IPS DF 6.9 (cell line): Measurements from ENCODE around the gene PRR16.
A peak's percentile ranks its signal among the peaks of the same experiment; 100 is the strongest.
"Not testable (repeated sequence)": the region's sequence is repeated elsewhere in the genome, so short reads cannot be mapped to it uniquely, and the experiment has no call there.

ENCODE experiments used
- DNase-seq: peaks from one replicate; pipeline ENCODE4 v3.0.0-alpha.2; 2013; ENCODE audit warnings: low read depth, low spot score
- H3K27ac ChIP-seq: one replicate; pipeline ENCODE4 v1.5.1; 2013; ENCODE audit warnings: low read length, control low read depth
- H3K27me3 ChIP-seq: 2 replicates; pipeline ENCODE4 v1.6.1; 2013; ENCODE audit warnings: mild to moderate bottlenecking, low read length; ENCODE audit not compliant: control insufficient read depth, insufficient read depth
- H3K36me3 ChIP-seq: 2 replicates; pipeline ENCODE4 v1.6.1; 2013; ENCODE audit warnings: low read length; ENCODE audit not compliant: control insufficient read depth, insufficient read depth
- H3K4me1 ChIP-seq: 2 replicates; pipeline ENCODE4 v1.6.1; 2013; ENCODE audit warnings: low read length; ENCODE audit not compliant: control insufficient read depth, insufficient read depth
- H3K4me3 ChIP-seq: 2 replicates; pipeline ENCODE4 v1.5.1; 2013; ENCODE audit warnings: mild to moderate bottlenecking, low read length
- H3K9me3 ChIP-seq: 2 replicates; pipeline ENCODE4 v1.6.1; 2013; ENCODE audit warnings: low read length, inconsistent platforms; ENCODE audit not compliant: control insufficient read depth, insufficient read depth
- WGBS: extraction: QIAGEN DNeasy Blood & Tissue Kit; methylation state at CpG from one replicate; pipeline ENCODE4 v1.1.7; 2013; ENCODE audit warnings: mixed read lengths, missing lambda C conversion rate; ENCODE audit not compliant: insufficient read length, insufficient coverage; 5-methylcytosine and 5-hydroxymethylcytosine counted together

Gene PRR16

DNA sequence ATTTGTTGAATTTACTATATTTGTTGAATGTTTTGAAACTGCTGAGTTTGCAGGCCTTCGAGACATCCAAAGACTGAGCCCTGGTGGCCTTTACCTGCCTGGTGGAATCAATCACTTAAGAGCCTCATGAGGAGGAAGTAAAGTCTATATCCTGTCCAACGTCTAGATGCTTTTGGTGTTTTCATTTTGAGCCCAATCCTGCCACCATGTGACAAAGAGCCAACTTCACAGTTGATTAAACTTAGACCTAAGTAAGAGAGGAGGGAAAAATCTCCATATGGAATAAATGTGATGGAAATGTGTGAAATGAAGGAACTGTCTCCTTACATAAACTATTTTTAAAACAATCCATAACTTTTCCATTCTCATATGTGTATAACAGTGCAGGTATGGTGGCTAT lies 220.1 kb downstream of the PRR16 start:
- H3K27ac ChIP-seq: no peak overlapping the region
- H3K4me3 ChIP-seq: no peak overlapping the region
- no peaks in the 10 kb centered on the region for H3K36me3 ChIP-seq
- H3K4me1 ChIP-seq: 0 out of 2 replicates have a peak, but pooled peaks cover 1% of the 10 kb centered on the region
- no peaks in the 10 kb centered on the region for H3K9me3 ChIP-seq
- no peaks in the 10 kb centered on the region for H3K27me3 ChIP-seq
- no peak for DNase-seq
- WGBS: no CpG with 5 or more reads among the region's 2 CpGs

DNA sequence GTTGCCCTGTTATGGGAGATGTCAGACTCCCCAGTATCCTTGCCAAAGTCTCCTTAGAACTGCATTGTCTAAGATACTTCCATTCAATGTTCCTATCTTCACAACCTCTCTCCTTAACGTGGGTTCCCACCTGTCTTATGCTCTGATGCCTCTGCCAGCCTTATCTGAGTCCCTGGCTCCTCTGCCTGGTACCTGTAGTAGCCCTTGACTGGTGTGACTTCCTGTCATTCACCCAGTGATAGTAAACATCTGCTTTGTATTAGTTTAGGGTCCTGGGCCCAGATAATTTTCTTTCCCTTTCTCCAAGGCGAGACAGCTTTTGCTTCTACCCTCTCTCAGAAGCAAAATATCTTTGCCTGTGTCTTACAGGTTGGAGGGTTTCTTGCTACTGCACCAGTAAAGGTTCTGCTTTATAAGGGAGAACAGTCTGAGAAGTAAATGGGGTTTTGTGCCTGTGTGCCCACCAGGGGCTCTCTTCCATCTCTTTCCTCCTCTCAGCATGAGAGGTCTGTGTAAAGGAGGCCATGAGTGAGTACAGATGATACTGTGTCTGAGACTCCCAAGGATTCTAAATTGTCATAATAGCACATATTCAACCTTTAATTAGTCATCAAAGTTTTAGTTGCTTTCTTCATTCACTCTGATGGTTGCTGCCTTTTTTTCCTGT lies 220.8 kb downstream of the PRR16 start:
- Histone ChIP-seq H3K4me3 (no peak overlapping the region), H3K9me3 (no peaks in the 10 kb centered on the region), H3K27me3 (no peaks in the 10 kb centered on the region), H3K36me3 (no peaks in the 10 kb centered on the region), H3K4me1 (0 out of 2 replicates have a peak, but pooled peaks cover 1% of the 10 kb centered on the region), H3K27ac (no peak overlapping the region)
- no CpG with 5 or more reads among the region's 2 CpGs for WGBS
- DNase-seq: no peak

DNA sequence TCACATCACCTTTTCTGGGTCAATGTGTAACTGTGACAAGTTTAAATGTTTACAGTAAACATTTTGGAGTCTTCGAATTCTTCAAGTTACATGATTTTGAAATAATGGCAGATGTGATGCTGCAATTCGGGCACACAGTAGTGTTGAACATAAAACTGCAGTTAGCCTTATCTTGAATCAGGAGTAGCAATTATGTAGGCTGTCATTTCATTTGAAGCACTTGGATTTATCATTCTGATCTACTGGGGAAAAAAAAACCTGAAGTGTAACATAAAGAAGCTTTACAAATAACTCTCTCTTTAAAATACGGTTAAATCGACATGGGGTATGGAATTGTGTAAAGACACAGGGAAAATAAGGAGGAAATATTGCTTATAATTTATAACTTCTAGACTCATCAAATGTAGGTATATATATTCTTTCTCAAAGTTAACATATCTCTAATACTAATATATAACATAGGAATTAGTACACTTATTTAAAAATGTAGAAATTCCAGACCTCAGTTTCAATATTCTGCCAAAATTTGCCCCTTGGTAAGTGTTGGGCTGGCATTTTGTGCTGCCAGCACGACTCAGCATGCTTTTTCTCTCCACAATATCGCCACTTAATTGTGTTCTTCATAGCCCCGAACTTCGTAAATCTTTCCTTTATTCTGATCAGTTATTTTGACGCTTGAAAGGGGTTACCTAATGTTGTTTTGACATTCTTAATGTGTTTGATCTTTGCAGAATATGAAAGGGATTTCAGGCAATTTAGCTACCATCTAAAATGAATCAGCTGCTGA lies 226.7 kb downstream of the PRR16 start:
- Histone ChIP-seq H3K4me3 (no peak overlapping the region), H3K27ac (no peak overlapping the region), H3K36me3 (no peaks in the 10 kb centered on the region), H3K27me3 (no peaks in the 10 kb centered on the region), H3K4me1 (no peaks in the 10 kb centered on the region), H3K9me3 (no peaks in the 10 kb centered on the region)
- WGBS: no CpG with 5 or more reads among the region's 9 CpGs
- no peak for DNase-seq

DNA sequence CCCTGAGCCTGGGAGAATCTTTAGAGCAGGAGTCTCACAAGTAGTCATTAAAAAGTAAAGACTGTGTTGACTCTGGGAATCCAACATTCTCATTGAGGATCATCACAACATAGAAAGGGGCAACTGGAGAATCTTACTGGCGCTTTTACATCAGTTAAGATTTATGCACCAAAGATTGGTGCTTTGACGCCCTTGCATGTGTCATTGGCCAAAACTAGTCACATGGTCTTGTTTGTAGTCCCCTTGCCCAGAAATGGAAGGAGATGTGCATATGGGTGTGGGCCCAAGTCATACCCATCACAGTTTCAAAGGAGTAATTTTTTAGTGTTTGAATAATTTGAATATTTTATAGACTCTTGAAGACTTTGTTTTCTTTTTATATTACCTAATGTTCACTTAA lies 228.2 kb downstream of the PRR16 start:
- Histone ChIP-seq H3K4me1 (no peaks in the 10 kb centered on the region), H3K27me3 (no peaks in the 10 kb centered on the region), H3K4me3 (no peak overlapping the region), H3K27ac (no peak overlapping the region), H3K9me3 (no peaks in the 10 kb centered on the region), H3K36me3 (no peaks in the 10 kb centered on the region)
- WGBS: no CpG with 5 or more reads among the region's 2 CpGs
- no peak for DNase-seq

DNA sequence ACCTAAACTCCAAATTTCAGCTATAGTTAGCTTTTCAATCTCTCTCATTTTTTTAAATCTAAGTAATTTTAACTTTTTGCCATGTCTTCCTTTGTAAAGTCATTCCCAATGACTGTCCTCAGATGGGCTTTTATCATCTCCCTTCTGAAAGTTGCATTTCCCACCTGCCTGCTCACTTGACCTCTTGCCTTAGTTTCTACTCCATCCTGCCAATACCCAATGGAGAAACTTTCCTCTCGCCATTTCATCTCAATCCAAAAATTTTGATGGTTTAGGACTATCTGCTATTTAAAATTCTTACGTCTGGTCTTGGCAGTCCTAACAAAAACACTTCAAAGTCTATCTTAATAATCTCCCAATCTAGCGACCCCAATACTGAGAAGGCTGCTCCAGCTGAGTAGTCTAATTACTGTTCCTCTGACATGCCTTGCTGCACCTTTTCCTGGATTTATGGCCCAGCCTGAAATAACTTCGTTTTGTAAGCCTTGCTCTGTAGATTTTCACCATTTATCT lies 231.3 kb downstream of the PRR16 start:
- H3K4me1 ChIP-seq: no peaks in the 10 kb centered on the region
- H3K9me3 ChIP-seq: no peaks in the 10 kb centered on the region
- peaks cover 2% of the 10 kb centered on the region; the same call in 1 of the 2 replicates for H3K36me3 ChIP-seq
- H3K27ac ChIP-seq: no peak overlapping the region
- WGBS: no CpG with 5 or more reads among the region's 4 CpGs
- H3K27me3 ChIP-seq: no peaks in the 10 kb centered on the region
- H3K4me3 ChIP-seq: no peak overlapping the region
- DNase-seq: no peak

DNA sequence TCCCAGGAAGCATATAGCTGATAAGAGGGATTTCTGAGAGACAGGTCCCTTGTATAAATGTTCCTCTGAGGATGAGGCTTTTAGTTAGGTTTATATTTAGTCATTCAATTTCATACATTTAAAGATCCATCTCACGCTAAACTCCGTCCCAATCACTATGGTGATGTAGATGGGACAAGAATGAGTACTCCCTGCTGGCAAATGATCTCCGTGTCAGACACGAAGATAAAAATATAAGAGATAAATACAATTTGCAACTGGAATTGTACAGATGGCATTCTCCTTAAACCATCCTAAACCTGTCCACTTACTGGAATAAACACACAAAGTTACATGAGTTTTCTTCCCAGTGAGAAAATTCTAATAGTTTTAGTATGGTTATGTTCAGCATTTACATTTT lies 233.0 kb downstream of the PRR16 start:
- no peaks in the 10 kb centered on the region for H3K27me3 ChIP-seq
- H3K4me1 ChIP-seq: no peaks in the 10 kb centered on the region
- H3K9me3 ChIP-seq: no peaks in the 10 kb centered on the region
- WGBS: no CpG with 5 or more reads among the region's 4 CpGs
- H3K27ac ChIP-seq: no peak overlapping the region
- peak overlapping the region; percentile 20; the same call in 1 of the 2 replicates for H3K4me3 ChIP-seq
- peaks cover 2% of the 10 kb centered on the region; the same call in 1 of the 2 replicates for H3K36me3 ChIP-seq
- no peak for DNase-seq

DNA sequence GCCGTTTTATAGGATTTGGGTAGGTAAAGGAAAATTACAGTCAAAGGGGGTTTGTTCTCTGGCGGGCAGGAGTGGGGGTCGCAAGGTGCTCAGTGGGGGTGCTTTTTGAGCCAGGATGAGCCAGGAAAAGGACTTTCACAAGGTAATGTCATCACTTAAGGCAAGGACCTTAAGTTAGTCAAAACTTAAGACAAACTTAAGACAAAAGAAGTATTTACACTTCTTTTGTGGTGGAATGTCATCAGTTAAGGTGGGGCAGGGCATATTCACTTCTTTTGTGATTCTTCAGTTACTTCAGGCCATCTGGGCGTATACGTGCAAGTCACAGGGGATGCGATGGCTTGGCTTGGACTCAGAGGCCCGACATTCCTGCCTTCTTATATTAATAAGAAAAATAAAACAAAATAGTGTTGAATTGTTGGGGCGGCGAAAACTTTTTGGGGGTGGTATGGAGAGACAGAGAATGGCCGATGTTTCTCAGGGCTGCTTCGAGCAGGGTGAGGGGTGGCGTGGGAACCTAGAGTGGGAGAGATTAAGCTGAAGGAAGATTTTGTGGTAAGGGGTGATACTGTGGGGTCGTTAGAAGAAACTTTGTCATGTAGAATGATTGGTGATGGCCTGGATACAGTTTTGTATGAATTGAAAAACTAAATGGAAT lies 233.7 kb downstream of the PRR16 start:
- not testable (repeated sequence) for H3K4me1 ChIP-seq, H3K9me3 ChIP-seq, H3K27me3 ChIP-seq, H3K27ac ChIP-seq, H3K36me3 ChIP-seq, H3K4me3 ChIP-seq, DNase-seq
- no CpG with 5 or more reads among the region's 13 CpGs for WGBS

DNA sequence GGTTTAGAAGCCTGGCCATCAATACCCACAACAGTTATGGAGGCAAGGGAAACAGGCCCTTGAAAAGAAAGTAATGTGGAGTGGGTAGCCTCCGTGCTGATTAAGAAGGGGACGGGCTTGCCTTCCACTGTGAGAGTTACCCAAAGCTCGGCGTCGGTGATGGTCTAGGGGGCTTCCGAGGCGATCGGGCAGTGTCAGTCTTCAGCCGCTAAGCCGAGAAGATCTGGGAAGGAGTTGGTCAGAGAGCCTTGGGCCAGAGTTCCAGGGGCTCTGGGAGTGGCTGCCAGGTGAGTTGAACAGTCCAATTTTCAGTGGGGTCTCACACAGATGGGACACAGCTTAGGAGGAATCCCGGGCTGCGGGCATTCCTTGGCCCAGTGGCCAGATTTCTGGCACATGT lies 236.6 kb downstream of the PRR16 start:
- H3K4me3 ChIP-seq: peak overlapping the region; percentile 38; the same call in 1 of the 2 replicates
- DNase-seq, H3K36me3 ChIP-seq, H3K9me3 ChIP-seq, H3K4me1 ChIP-seq, H3K27ac ChIP-seq, H3K27me3 ChIP-seq: not testable (repeated sequence)
- WGBS: no CpG with 5 or more reads among the region's 12 CpGs

DNA sequence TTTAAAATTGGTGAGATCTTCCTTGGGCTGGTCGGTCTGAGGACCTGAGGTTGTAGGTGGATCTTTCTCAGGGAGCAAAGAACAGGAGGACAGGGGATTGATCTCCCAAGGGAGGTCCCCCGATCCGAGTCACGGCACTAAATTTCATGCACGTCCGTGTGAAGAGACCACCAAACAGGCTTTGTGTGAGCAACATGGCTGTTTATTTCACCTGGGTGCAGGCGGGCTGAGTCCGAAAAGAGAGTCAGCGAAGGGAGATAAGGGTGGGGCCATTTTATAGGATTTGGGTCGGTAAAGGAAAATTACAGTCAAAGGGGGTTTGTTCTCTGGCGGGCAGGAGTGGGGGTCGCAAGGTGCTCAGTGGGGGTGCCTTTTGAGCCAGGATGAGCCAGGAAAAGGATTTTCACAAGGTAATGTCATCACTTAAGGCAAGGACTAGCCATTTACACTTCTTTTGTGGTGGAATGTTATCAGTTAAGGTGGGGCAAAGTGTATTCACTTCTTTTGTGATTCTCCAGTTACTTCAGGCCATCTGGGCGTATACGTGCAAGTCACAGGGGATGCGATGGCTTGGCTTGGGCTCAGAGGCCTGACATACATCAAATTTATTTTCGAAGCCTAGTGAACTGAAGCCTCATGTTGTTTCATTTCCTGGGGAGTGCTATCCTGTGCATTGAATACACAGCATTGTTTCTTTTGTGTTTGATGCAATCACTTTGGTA lies 238.9 kb downstream of the PRR16 start:
- not testable (repeated sequence) for H3K27me3 ChIP-seq, H3K27ac ChIP-seq, H3K9me3 ChIP-seq, H3K4me1 ChIP-seq, H3K36me3 ChIP-seq, DNase-seq
- peak overlapping the region; percentile 88; the same call in 1 of the 2 replicates for H3K4me3 ChIP-seq
- WGBS: no CpG with 5 or more reads among the region's 16 CpGs
